Colonic mucosa (tissue), 4 donors: Measurements from ENCODE around the gene MRPL1. TPM values are rescaled to one million over a fixed set of nuclear protein-coding genes. Genes with fewer than 3 reads are reported as not detected.

Experiments
- DNase-seq: peaks from one replicate; pipeline ENCODE4 v3.0.0-alpha.2; 2020
- H3K27ac ChIP-seq: fragments of 200-600 bp; one replicate; pipeline ENCODE4 v1.8.0; 2021
- H3K27me3 ChIP-seq: fragments of 200-600 bp; one replicate; pipeline ENCODE4 v1.8.0; 2021
- H3K36me3 ChIP-seq: fragments of 200-600 bp; one replicate; pipeline ENCODE4 v1.8.0; 2021
- H3K4me1 ChIP-seq: fragments of 200-600 bp; one replicate; pipeline ENCODE4 v1.8.0; 2021; ENCODE audit warnings: mild to moderate bottlenecking
- H3K4me3 ChIP-seq: fragments of 200-600 bp; one replicate; pipeline ENCODE4 v1.8.0; 2021
- H3K9ac ChIP-seq, 2 donors: one replicate each; pipeline ENCODE4 v1.7.0; 2013; ENCODE audit warnings: control low read depth in 2 of 2, low read depth in 2 of 2, low read length in 2 of 2
- H3K9me3 ChIP-seq: fragments of 200-600 bp; one replicate; pipeline ENCODE4 v1.8.0; 2021
- intact Hi-C: fragments of 100-400 bp; cut with DNase I; formaldehyde crosslinking; loops from one replicate; pipeline ENCODE4 v1.14.1; 2022
- total RNA-seq, 2 donors: library from RNA; stranded (reverse); fragmentation: NEBNext Ultra II Directional in 1 of 2; extraction: Animal tissue kit (Norgen Biotek cat#: 25700) in 1 of 2; gene quantifications; one replicate each; pipeline ENCODE4 v1.2.1, GENCODE V29; 2021
- TF ChIP-seq, protein P1 (sequence below): fragments of 200-600 bp; IDR thresholded peaks from one replicate; pipeline ENCODE4 v1.8.0; 2022; ENCODE audit warnings: antibody characterized with exemption, mild to moderate bottlenecking
- donor health status: healthy.
- donor health status: DM: no; HTN: no; CAD: no.
- donor health status: DM: no; HTN: no; CAD: no.

Gene MRPL1
- total RNA-seq, 2 donors from 2014 or later = 37.2 to 42.3 TPM

DNA sequence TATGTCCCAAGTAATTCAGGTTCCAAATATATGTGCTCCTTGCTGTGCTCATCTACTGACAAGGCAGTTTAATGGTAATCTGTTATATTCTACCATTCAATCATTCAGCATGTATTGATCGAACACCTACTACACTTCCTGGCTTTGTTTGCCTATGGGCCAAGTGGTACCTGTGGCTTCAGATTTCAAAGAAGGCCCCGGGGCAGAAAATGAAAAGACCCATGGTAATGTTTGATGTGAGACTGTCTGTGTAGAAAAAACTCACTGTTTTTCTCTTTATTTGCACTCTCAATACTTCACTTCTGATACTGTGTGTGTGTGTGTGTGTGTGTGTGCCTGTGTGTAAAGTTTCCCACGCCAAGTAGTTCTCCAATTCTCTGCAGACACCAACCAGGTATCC is 133.4 kb downstream of the MRPL1 start:
- Histone ChIP-seq H3K4me3 (no peak overlapping the region), H3K27me3 (no peaks in the 10 kb centered on the region), H3K9ac (no peak overlapping the region), H3K27ac (no peak overlapping the region), H3K4me1 (no peaks in the 10 kb centered on the region), H3K9me3 (no peaks in the 10 kb centered on the region), H3K36me3 (no peaks in the 10 kb centered on the region)
- TF ChIP-seq, protein P1, sequence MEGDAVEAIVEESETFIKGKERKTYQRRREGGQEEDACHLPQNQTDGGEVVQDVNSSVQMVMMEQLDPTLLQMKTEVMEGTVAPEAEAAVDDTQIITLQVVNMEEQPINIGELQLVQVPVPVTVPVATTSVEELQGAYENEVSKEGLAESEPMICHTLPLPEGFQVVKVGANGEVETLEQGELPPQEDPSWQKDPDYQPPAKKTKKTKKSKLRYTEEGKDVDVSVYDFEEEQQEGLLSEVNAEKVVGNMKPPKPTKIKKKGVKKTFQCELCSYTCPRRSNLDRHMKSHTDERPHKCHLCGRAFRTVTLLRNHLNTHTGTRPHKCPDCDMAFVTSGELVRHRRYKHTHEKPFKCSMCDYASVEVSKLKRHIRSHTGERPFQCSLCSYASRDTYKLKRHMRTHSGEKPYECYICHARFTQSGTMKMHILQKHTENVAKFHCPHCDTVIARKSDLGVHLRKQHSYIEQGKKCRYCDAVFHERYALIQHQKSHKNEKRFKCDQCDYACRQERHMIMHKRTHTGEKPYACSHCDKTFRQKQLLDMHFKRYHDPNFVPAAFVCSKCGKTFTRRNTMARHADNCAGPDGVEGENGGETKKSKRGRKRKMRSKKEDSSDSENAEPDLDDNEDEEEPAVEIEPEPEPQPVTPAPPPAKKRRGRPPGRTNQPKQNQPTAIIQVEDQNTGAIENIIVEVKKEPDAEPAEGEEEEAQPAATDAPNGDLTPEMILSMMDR = no peak
- intact Hi-C loops = no loop called here
- DNase-seq = no peak

DNA sequence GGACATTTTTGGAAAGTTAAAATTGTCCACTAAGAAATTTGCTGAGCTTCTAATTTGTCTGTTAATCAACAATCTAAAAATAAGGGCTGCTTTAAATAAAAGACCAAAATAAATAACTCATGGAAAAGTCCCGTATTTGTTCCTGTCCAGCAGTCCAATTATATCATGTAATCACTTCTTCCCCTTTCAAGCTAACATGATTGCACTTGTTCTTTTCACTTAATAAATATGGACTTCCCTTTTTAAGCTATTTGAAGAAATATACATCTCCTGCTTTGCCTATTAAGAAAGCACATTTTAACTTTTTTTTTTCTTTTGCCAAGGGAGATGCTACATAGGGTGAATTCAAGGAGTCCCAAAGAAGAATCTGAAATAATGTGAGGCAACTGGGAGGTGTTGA is 138.9 kb downstream of the MRPL1 start:
- no peak overlapping the region for H3K27ac ChIP-seq
- no peaks in the 10 kb centered on the region for H3K4me1 ChIP-seq
- no peaks in the 10 kb centered on the region for H3K36me3 ChIP-seq
- intact Hi-C loops = no loop called here
- H3K9me3 ChIP-seq = no peaks in the 10 kb centered on the region
- H3K4me3 ChIP-seq = no peak overlapping the region
- DNase-seq = no peak
- TF ChIP-seq, protein P1 = no peak
- no peaks in the 10 kb centered on the region for H3K27me3 ChIP-seq
- no peak overlapping the region for H3K9ac ChIP-seq

DNA sequence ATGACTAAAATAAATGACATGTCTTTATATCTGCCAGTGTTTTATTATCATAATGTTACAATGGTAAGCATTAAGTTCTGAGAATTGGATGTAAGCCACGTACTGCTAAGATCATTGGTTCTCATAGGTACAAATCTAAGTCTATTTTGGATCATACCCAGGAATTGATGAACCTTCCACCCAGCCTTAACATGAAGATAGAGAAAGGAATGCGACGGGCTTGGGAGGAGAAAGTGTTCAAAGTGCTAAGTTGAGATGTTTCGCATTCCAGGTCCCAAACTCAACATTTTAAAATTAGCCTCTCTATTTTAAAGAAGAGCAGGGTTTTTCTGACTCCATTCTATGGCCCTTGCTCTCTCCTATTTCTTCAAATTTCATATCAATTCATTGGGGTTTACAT is 139.6 kb downstream of the MRPL1 start:
- Histone ChIP-seq H3K27ac (no peak overlapping the region), H3K4me3 (no peak overlapping the region), H3K9ac (no peak overlapping the region), H3K9me3 (no peaks in the 10 kb centered on the region), H3K27me3 (no peaks in the 10 kb centered on the region), H3K4me1 (no peaks in the 10 kb centered on the region), H3K36me3 (no peaks in the 10 kb centered on the region)
- intact Hi-C loops = no loop called here
- TF ChIP-seq, protein P1 = no peak
- no peak for DNase-seq

Other genes with a start within 250 kb of the MRPL1 start
- 10 to 100 TPM; 32.4 to 56.6 TPM for gene CNOT6L, start 43.5 kb upstream of the MRPL1 start, total RNA-seq
- gene FRAS1, start 194.5 kb downstream of the MRPL1 start, total RNA-seq = 1 to 10 TPM; 2.1 to 4.0 TPM